Choroid plexus epithelial cell (primary cell): Measurements from ENCODE around the gene EPN3.

Experiments used
- DNase-seq: peaks from one replicate; pipeline ENCODE4 v3.0.0-alpha.2; 2010; ENCODE audit warnings: low read depth
- H3K4me3 ChIP-seq: 2 replicates; pipeline ENCODE4 v1.5.1; 2011; ENCODE audit warnings: low read depth, mild to moderate bottlenecking, control low read depth, low read length, moderate library complexity
- CTCF ChIP-seq: conservative IDR thresholded peaks from 2 replicates; pipeline ENCODE4 v1.5.1; 2011; ENCODE audit warnings: low read depth, mild to moderate bottlenecking, control low read depth, inconsistent platforms, low read length, moderate library complexity

Gene EPN3

GRCh38 chr17:50542795-50543774 is 10.6 kb downstream of the EPN3 start:
- TF ChIP-seq CTCF, result no peak
- H3K4me3 ChIP-seq, result no peak overlapping the region
- DNase-seq, result no peak

- DNase-seq, result no peak
- H3K4me3 ChIP-seq, result no peak overlapping the region
- TF ChIP-seq CTCF, result no peak
These were observed 12.0 kb downstream of the EPN3 start for GRCh38 chr17:50544516-50544915.

- no peak for DNase-seq
- no peak overlapping the region for H3K4me3 ChIP-seq
- TF ChIP-seq CTCF, result no peak
These were observed 12.8 kb downstream of the EPN3 start for GRCh38 chr17:50545311-50545710.

GRCh38 chr17:50546701-50547034 is 14.1 kb downstream of the EPN3 start:
- TF ChIP-seq CTCF, result no peak
- no peak for DNase-seq
- no peak overlapping the region for H3K4me3 ChIP-seq

GRCh38 chr17:50547035-50547735 is 14.7 kb downstream of the EPN3 start, which contains the start of gene SPATA20:
Gene SPATA20, plus strand, starts transcription at chr17:50547174. Its CDS starts 35 bp downstream, at chr17:50547209.
- peak; percentile 93 for DNase-seq
- H3K4me3 ChIP-seq, result peak within 1 kb of the TSS; percentile 70
- peak; percentile 93 for TF ChIP-seq CTCF

- TF ChIP-seq CTCF, result no peak
- DNase-seq, result no peak
- H3K4me3 ChIP-seq, result peak overlapping the region; percentile 70
These were observed 15.2 kb downstream of the EPN3 start for GRCh38 chr17:50547736-50548083.
